Neural progenitor cell (in vitro differentiated cells): ENCODE results near the gene CEP63.

Experiments used
- EZH2 ChIP-seq: fragments of 200-600 bp; sonication (generic); IDR thresholded peaks from 2 replicates; pipeline ENCODE4 v1.6.1; 2017; ENCODE audit warnings: antibody characterized with exemption, mild to moderate bottlenecking, moderate library complexity
- EZH2phosphoT487 ChIP-seq: fragments of 200-600 bp; sonication (generic); IDR thresholded peaks from 2 replicates; pipeline ENCODE4 v1.6.1; 2017; ENCODE audit warnings: antibody characterized with exemption
- TF ChIP-seq, protein P1 (sequence below): fragments of 200-600 bp; sonication (generic); IDR thresholded peaks from 2 replicates; pipeline ENCODE4 v1.5.1; 2017; ENCODE audit warnings: antibody characterized with exemption, mild to moderate bottlenecking

DNA sequence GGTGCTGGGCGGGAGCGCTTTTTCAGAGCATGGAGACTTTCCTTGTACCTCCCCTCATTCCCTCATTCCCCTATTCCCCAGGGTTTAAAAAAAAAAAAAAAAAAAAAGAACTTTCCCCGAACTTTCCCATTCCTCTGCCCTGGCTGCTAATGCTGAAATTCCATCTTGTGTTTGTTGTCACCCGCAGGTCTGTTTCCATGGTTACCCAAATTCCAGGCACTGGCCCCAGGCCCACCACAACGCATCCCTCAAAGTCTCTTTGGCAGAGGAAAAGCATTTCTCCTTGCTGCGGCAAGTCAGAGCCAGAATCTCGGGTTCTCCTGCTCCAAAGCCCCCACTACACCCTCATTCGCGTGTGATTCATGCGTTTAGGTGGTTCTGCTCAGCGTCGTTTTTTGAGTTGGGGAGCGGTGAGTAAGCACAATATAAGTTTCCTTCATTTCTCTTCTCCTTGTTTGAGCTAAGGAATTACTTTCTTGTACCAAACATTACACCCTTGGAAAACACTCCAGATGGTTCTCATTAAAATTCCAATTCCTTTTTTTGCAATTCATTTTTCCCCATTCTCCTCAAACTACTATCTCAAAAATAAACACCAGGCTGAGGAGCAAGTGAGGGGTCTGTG lies 21.7 kb upstream of the CEP63 start:
- TF ChIP-seq EZH2 (no peak), EZH2phosphoT487 (no peak)
- TF ChIP-seq, protein P1, sequence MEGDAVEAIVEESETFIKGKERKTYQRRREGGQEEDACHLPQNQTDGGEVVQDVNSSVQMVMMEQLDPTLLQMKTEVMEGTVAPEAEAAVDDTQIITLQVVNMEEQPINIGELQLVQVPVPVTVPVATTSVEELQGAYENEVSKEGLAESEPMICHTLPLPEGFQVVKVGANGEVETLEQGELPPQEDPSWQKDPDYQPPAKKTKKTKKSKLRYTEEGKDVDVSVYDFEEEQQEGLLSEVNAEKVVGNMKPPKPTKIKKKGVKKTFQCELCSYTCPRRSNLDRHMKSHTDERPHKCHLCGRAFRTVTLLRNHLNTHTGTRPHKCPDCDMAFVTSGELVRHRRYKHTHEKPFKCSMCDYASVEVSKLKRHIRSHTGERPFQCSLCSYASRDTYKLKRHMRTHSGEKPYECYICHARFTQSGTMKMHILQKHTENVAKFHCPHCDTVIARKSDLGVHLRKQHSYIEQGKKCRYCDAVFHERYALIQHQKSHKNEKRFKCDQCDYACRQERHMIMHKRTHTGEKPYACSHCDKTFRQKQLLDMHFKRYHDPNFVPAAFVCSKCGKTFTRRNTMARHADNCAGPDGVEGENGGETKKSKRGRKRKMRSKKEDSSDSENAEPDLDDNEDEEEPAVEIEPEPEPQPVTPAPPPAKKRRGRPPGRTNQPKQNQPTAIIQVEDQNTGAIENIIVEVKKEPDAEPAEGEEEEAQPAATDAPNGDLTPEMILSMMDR, result no peak
